GM06990 (cell line): ENCODE results near the gene SOCS1.
"Not testable (repeated sequence)": the region's sequence is repeated elsewhere in the genome, so short reads cannot be mapped to it uniquely, and the experiment has no call there.

Experiments used
- DNase-seq: peaks from one replicate; pipeline ENCODE4 v3.0.0-alpha.2; 2011; ENCODE audit not compliant: insufficient read length; ENCODE audit errors: extremely low read depth
- H3K27me3 ChIP-seq: replicated peaks from 2 replicates; pipeline ENCODE4 v1.6.0; 2011; ENCODE audit warnings: low read length; ENCODE audit not compliant: control insufficient read depth, insufficient read depth
- H3K36me3 ChIP-seq: 2 replicates; pipeline ENCODE4 v1.5.1; 2011; ENCODE audit warnings: low read length; ENCODE audit not compliant: control insufficient read depth, insufficient read depth
- H3K4me3 ChIP-seq: replicated peaks from 2 replicates; pipeline ENCODE4 v1.5.1; 2011; ENCODE audit warnings: low read depth, mild to moderate bottlenecking, control low read depth, low read length
- TF ChIP-seq, protein P1 (sequence below): IDR thresholded peaks from 2 replicates; pipeline ENCODE4 v1.5.1; 2011; ENCODE audit warnings: low read length, control low read depth, mild to moderate bottlenecking, inconsistent platforms; ENCODE audit not compliant: insufficient read depth, poor library complexity, severe bottlenecking

SOCS1 gene

DNA sequence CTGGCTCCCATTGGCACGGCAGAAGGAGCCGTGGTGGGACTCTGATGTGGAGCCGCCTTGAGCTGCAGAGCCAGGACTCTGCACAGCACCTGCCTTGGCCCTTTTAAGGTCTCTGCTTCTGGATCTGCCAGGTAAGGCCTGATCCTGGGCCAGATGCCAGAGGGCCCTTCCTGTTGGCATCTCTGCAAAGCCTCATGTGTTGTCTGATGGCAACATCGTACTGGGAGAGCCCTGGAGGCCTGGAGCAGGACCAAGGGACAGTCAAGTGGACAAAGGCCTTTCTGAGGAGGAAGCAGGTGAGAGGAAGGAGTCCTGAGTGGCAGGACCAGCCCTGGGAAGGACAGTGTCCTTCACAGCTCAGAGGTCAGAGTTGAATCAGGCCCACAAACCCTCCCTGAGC lies 26.1 kb downstream of the SOCS1 start:
- TF ChIP-seq, protein P1, sequence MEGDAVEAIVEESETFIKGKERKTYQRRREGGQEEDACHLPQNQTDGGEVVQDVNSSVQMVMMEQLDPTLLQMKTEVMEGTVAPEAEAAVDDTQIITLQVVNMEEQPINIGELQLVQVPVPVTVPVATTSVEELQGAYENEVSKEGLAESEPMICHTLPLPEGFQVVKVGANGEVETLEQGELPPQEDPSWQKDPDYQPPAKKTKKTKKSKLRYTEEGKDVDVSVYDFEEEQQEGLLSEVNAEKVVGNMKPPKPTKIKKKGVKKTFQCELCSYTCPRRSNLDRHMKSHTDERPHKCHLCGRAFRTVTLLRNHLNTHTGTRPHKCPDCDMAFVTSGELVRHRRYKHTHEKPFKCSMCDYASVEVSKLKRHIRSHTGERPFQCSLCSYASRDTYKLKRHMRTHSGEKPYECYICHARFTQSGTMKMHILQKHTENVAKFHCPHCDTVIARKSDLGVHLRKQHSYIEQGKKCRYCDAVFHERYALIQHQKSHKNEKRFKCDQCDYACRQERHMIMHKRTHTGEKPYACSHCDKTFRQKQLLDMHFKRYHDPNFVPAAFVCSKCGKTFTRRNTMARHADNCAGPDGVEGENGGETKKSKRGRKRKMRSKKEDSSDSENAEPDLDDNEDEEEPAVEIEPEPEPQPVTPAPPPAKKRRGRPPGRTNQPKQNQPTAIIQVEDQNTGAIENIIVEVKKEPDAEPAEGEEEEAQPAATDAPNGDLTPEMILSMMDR = no peak
- no peak overlapping the region for H3K4me3 ChIP-seq
- no peaks in the 10 kb centered on the region for H3K36me3 ChIP-seq
- H3K27me3 ChIP-seq = no peaks in the 10 kb centered on the region
- no peak for DNase-seq

DNA sequence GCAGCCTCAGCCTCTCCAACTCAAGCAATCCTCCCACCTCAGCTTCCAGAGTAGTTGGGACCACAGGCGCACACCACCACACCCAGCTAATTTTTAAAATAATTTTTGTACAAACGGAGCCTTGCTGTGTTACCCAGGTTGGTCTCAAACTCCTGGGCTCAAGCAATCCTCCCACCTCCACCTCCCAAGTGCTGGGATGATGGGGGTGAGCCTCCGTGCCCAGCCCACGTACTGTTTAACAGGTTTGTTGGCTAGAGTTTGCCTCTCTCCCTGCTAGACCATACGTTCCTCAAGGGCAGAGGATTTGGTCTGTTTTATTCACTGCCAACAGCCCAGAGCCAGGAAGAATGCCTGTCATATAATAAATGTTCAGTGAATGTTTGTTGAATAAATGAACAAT lies 26.6 kb downstream of the SOCS1 start:
- H3K4me3 ChIP-seq = no peak overlapping the region
- no peaks in the 10 kb centered on the region for H3K36me3 ChIP-seq
- H3K27me3 ChIP-seq = no peaks in the 10 kb centered on the region
- DNase-seq = no peak
- TF ChIP-seq, protein P1 = no peak

DNA sequence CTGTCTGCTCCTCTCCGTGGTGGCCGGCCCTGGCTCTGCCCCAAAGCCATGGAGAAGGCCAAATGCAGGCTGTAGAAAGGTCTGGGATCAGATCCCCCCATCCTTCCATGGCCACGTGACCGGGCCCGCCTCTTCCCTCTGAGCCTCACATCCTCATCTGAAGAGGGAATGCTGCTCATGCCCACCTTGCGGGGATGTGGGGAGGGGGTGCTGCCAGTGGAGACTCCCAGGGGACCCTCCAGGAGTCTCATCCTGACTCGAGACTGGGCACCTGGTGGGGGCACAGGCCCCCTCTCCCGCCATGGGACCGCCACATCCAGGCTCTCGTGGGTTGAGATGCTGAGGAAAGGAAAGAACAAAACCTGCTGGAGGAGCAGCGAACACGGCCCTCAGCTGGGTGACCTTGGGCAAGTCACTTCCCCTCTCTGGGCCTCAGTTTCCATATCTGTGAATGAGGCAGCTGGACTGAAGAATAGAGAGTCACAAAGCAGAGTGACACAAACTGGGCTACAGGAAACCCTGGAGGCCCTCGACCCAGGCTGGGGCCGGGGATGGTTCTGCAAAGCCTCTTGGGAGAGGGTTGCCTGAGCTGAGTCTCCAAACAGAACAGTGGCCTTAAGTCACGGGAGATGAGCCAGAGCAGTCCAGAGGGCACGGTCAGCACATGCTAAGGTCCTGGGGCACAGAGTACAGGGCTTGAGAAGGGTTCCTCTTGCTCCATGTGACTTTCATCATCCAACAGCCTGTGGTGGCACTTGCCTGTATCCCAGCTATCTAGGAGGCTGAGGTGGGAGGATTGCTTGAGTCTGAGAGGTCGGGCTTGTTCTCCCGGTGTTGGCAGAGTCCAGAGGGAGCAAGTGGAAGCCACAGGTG lies 30.1 kb downstream of the SOCS1 start:
- no peak for DNase-seq
- TF ChIP-seq, protein P1 = no peak
- Histone ChIP-seq H3K4me3 (peak overlapping the region; percentile 37), H3K27me3 (no peaks in the 10 kb centered on the region), H3K36me3 (no peaks in the 10 kb centered on the region)

- H3K4me3 ChIP-seq = peak overlapping the region; percentile 25; the same call in 1 of the 2 replicates
- DNase-seq = peak; percentile 86
- no peaks in the 10 kb centered on the region for H3K27me3 ChIP-seq
- TF ChIP-seq, protein P1 = no peak
- H3K36me3 ChIP-seq = no peaks in the 10 kb centered on the region
These were observed 30.9 kb downstream of the SOCS1 start for GRCh38 chr16:11224894-11225676.

DNA sequence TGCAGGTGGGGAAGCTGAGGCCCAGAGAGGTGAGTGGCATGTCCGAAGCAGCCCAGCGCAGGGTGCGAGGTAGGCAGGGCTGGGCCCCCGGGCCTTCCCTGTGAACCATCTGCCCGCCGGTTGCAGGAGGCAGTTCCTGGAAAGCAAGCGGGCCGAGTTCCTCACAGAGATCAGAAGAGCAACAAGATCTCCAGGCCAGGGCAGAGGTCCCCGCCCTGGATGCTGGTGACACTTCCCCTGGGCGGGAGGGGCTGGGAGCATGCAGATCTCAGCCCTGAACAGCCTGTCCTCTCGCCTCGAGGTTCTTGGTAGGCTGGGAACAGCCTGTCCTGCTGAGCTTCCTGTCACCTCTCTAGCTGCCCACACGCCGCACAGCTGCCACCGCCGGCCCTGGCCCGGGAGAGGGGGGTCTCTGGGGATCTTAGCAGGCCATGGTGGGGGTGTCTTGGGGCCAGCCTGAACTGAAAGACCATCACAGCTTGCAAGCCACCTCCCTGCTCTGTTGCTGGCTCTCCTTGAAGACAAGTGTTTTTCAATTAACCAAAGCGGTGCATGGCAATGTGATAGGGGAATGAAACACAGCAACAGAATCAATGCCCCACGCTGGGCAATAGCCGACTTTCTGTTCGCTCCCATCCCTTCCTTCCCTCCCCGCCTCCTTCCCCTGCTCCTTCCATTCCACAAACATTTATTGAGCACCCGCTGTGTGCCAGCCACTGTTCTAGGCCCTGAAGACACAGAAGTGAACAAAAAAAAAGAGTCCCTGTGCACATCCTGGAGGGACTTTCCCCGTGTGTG lies 31.7 kb downstream of the SOCS1 start:
- TF ChIP-seq, protein P1 = no peak
- no peaks in the 10 kb centered on the region for H3K36me3 ChIP-seq
- no peak overlapping the region for H3K4me3 ChIP-seq
- peak; percentile 80 for DNase-seq
- no peaks in the 10 kb centered on the region for H3K27me3 ChIP-seq

DNA sequence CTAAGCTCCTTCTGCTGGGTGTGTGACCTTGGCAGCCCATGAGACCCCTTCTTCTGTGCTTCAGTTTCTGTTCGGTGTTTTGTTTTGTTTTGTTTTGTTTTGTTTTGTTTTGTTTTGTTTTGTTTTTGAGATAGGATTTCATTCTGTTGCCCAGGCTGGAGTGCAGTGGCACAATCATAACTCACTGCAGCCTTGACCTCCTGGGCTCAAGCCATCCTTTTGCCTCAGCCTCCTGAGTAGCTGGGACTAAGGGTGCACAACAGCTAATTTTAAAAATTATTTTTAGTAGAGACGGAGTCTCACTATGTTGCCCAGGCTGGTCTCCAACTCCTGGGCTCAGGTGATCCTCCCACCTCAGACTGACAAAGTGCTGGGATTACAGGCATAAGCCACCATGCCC lies 35.5 kb downstream of the SOCS1 start:
- not testable (repeated sequence) for H3K36me3 ChIP-seq, DNase-seq, H3K4me3 ChIP-seq, H3K27me3 ChIP-seq
